Measurements from ENCODE around the gene COL5A3.

COL5A3 gene

GRCh38 chr19:9940778-9941177 lies 69.5 kb downstream of the COL5A3 start:
- no peak overlapping the region for H4K91ac ChIP-seq (ENCODE audit: low read length)
- WGBS: 56% methylated on average over 2 of the region's 2 CpGs

GRCh38 chr19:9939301-9939913 lies 70.9 kb downstream of the COL5A3 start:
- H2BK15ac ChIP-seq (ENCODE audit: low read depth, poor library complexity, severe bottlenecking): no peak overlapping the region
- H2BK120ac ChIP-seq (ENCODE audit: low read depth, low read length): no peak overlapping the region
- 75% methylated on average over 3 of the region's 3 CpGs for WGBS
- no peak overlapping the region for H2BK5ac ChIP-seq (ENCODE audit: low read depth, low read length, poor library complexity, severe bottlenecking)
- H2AFZ ChIP-seq (ENCODE audit: low read depth, low read length): no peak overlapping the region
- peaks cover 13% of the 10 kb centered on the region for H3K9me3 ChIP-seq (ENCODE audit: control insufficient read depth, low read length)
- H2BK12ac ChIP-seq (ENCODE audit: low read length in 2 of 2): no peak overlapping the region
- H4K8ac ChIP-seq (ENCODE audit: low read length): no peak overlapping the region
- H4K91ac ChIP-seq (ENCODE audit: low read length): no peak overlapping the region
- H3K79me1 ChIP-seq (replicated peaks; ENCODE audit: low read length, poor library complexity, severe bottlenecking): no peaks in the 10 kb centered on the region
- H2AK5ac ChIP-seq (ENCODE audit: low read length, severe bottlenecking): no peak overlapping the region
- no peak overlapping the region for H3K14ac ChIP-seq (ENCODE audit: low read length in 2 of 2)
- peaks cover 10% of the 10 kb centered on the region for H3K4me1 ChIP-seq (ENCODE audit: control insufficient read depth, insufficient read depth, low read depth, low read length)
- H3K27ac ChIP-seq (ENCODE audit: low read length, poor library complexity, severe bottlenecking): no peak overlapping the region
- H3K36me3 ChIP-seq (ENCODE audit: control insufficient read depth in 1 of 2, insufficient read depth in 2 of 2, low read depth in 1 of 2, low read length in 2 of 2): no peaks in the 10 kb centered on the region
- H3K18ac ChIP-seq (ENCODE audit: low read depth in 1 of 2, low read length in 2 of 2): no peak overlapping the region
- peak; percentile 46 for DNase-seq
- peaks cover 20 to 41% of the 10 kb centered on the region in 2 experiments for H3K27me3 ChIP-seq (ENCODE audit: control insufficient read depth in 1 of 2, insufficient read depth in 1 of 2, low read length in 2 of 2)
- H3K4ac ChIP-seq (ENCODE audit: low read depth in 1 of 2, low read length in 2 of 2): no peak overlapping the region
- H3K4me2 ChIP-seq (ENCODE audit: low read length, poor library complexity, severe bottlenecking): no peak overlapping the region
- no peak overlapping the region for H3K23ac ChIP-seq (ENCODE audit: low read length in 2 of 2)
- H3K4me3 ChIP-seq (ENCODE audit: insufficient read depth in 1 of 2, low read depth in 1 of 2, low read length in 2 of 2): no peak overlapping the region
- no peak overlapping the region for H3K9ac ChIP-seq (ENCODE audit: low read length)

More at GRCh38 chr19:9940778-9941177, 69.5 kb downstream of the COL5A3 start:
- Histone ChIP-seq H3K4me2 (ENCODE audit: low read length, poor library complexity, severe bottlenecking) (no peak overlapping the region), H2BK5ac (ENCODE audit: low read depth, low read length, poor library complexity, severe bottlenecking) (no peak overlapping the region), H3K9ac (ENCODE audit: low read length) (no peak overlapping the region), H4K8ac (ENCODE audit: low read length) (no peak overlapping the region), H3K27ac (ENCODE audit: low read length, poor library complexity, severe bottlenecking) (no peak overlapping the region), H3K4ac (ENCODE audit: low read depth in 1 of 2, low read length in 2 of 2) (no peak overlapping the region), H3K36me3 (ENCODE audit: control insufficient read depth in 1 of 2, insufficient read depth in 2 of 2, low read depth in 1 of 2, low read length in 2 of 2) (no peaks in the 10 kb centered on the region), H2BK120ac (ENCODE audit: low read depth, low read length) (no peak overlapping the region), H2BK15ac (ENCODE audit: low read depth, poor library complexity, severe bottlenecking) (no peak overlapping the region), H2AFZ (ENCODE audit: low read depth, low read length) (no peak overlapping the region), H3K9me3 (ENCODE audit: control insufficient read depth, low read length) (peaks cover 13% of the 10 kb centered on the region), H3K27me3 (ENCODE audit: control insufficient read depth in 1 of 2, insufficient read depth in 1 of 2, low read length in 2 of 2) (peaks cover 6 to 27% of the 10 kb centered on the region in 2 experiments), H2AK5ac (ENCODE audit: low read length, severe bottlenecking) (no peak overlapping the region), H3K4me3 (ENCODE audit: insufficient read depth in 1 of 2, low read depth in 1 of 2, low read length in 2 of 2) (peak overlapping the region in 1 of 2 experiments; percentile 17), H3K79me1 (replicated peaks; ENCODE audit: low read length, poor library complexity, severe bottlenecking) (no peaks in the 10 kb centered on the region), H3K18ac (ENCODE audit: low read depth in 1 of 2, low read length in 2 of 2) (no peak overlapping the region), H3K23ac (ENCODE audit: low read length in 2 of 2) (no peak overlapping the region), H3K14ac (ENCODE audit: low read length in 2 of 2) (no peak overlapping the region), H2BK12ac (ENCODE audit: low read length in 2 of 2) (no peak overlapping the region), H3K4me1 (ENCODE audit: control insufficient read depth, insufficient read depth, low read depth, low read length) (peaks cover 9% of the 10 kb centered on the region)
- DNase-seq: no peak

GRCh38 chr19:9937001-9937411 lies 73.3 kb downstream of the COL5A3 start:
- Histone ChIP-seq H3K79me1 (replicated peaks; ENCODE audit: low read length, poor library complexity, severe bottlenecking) (no peaks in the 10 kb centered on the region), H3K9ac (ENCODE audit: low read length) (no peak overlapping the region), H2BK120ac (ENCODE audit: low read depth, low read length) (no peak overlapping the region), H2BK12ac (ENCODE audit: low read length in 2 of 2) (no peak overlapping the region), H3K14ac (ENCODE audit: low read length in 2 of 2) (no peak overlapping the region), H2AFZ (ENCODE audit: low read depth, low read length) (no peak overlapping the region), H3K27me3 (ENCODE audit: control insufficient read depth in 1 of 2, insufficient read depth in 1 of 2, low read length in 2 of 2) (peaks cover 33 to 54% of the 10 kb centered on the region in 2 experiments), H3K4me1 (ENCODE audit: control insufficient read depth, insufficient read depth, low read depth, low read length) (peaks cover 10% of the 10 kb centered on the region), H3K23ac (ENCODE audit: low read length in 2 of 2) (no peak overlapping the region), H3K4me3 (ENCODE audit: insufficient read depth in 1 of 2, low read depth in 1 of 2, low read length in 2 of 2) (no peak overlapping the region), H4K8ac (ENCODE audit: low read length) (no peak overlapping the region), H4K91ac (ENCODE audit: low read length) (no peak overlapping the region), H2BK15ac (ENCODE audit: low read depth, poor library complexity, severe bottlenecking) (no peak overlapping the region), H2BK5ac (ENCODE audit: low read depth, low read length, poor library complexity, severe bottlenecking) (no peak overlapping the region), H3K36me3 (ENCODE audit: control insufficient read depth in 1 of 2, insufficient read depth in 2 of 2, low read depth in 1 of 2, low read length in 2 of 2) (no peaks in the 10 kb centered on the region), H3K4me2 (ENCODE audit: low read length, poor library complexity, severe bottlenecking) (no peak overlapping the region), H3K18ac (ENCODE audit: low read depth in 1 of 2, low read length in 2 of 2) (no peak overlapping the region), H3K27ac (ENCODE audit: low read length, poor library complexity, severe bottlenecking) (no peak overlapping the region), H3K4ac (ENCODE audit: low read depth in 1 of 2, low read length in 2 of 2) (no peak overlapping the region), H3K9me3 (ENCODE audit: control insufficient read depth, low read length) (peaks cover 2% of the 10 kb centered on the region), H2AK5ac (ENCODE audit: low read length, severe bottlenecking) (no peak overlapping the region)
- 19% methylated on average over 15 of the region's 20 CpGs for WGBS
- DNase-seq: no peak

- Histone ChIP-seq H3K27me3 (ENCODE audit: control insufficient read depth in 1 of 2, insufficient read depth in 1 of 2, low read length in 2 of 2) (peaks cover 33 to 52% of the 10 kb centered on the region in 2 experiments), H2BK5ac (ENCODE audit: low read depth, low read length, poor library complexity, severe bottlenecking) (no peak within 1 kb of the TSS), H2AK5ac (ENCODE audit: low read length, severe bottlenecking) (no peak within 1 kb of the TSS), H2AFZ (ENCODE audit: low read depth, low read length) (no peak within 1 kb of the TSS), H4K8ac (ENCODE audit: low read length) (no peak within 1 kb of the TSS), H3K4ac (ENCODE audit: low read depth in 1 of 2, low read length in 2 of 2) (peak within 1 kb of the TSS in 1 of 2 experiments; percentile 7), H3K79me1 (replicated peaks; ENCODE audit: low read length, poor library complexity, severe bottlenecking) (no peaks in the 10 kb centered on the region), H2BK15ac (ENCODE audit: low read depth, poor library complexity, severe bottlenecking) (no peak within 1 kb of the TSS), H3K4me1 (ENCODE audit: control insufficient read depth, insufficient read depth, low read depth, low read length) (peaks cover 10% of the 10 kb centered on the region), H2BK120ac (ENCODE audit: low read depth, low read length) (peak within 1 kb of the TSS; percentile 39), H3K4me3 (ENCODE audit: insufficient read depth in 1 of 2, low read depth in 1 of 2, low read length in 2 of 2) (peak within 1 kb of the TSS in 1 of 2 experiments; percentile 88), H3K9ac (ENCODE audit: low read length) (peak within 1 kb of the TSS; percentile 57), H3K4me2 (ENCODE audit: low read length, poor library complexity, severe bottlenecking) (no peak within 1 kb of the TSS), H3K14ac (ENCODE audit: low read length in 2 of 2) (peak within 1 kb of the TSS in 1 of 2 experiments; percentile 40), H3K27ac (ENCODE audit: low read length, poor library complexity, severe bottlenecking) (no peak within 1 kb of the TSS), H3K36me3 (ENCODE audit: control insufficient read depth in 1 of 2, insufficient read depth in 2 of 2, low read depth in 1 of 2, low read length in 2 of 2) (no peaks in the 10 kb centered on the region), H3K18ac (ENCODE audit: low read depth in 1 of 2, low read length in 2 of 2) (peak within 1 kb of the TSS; percentile 4 to 28), H3K9me3 (ENCODE audit: control insufficient read depth, low read length) (no peaks in the 10 kb centered on the region), H2BK12ac (ENCODE audit: low read length in 2 of 2) (peak within 1 kb of the TSS in 1 of 2 experiments; percentile 40), H4K91ac (ENCODE audit: low read length) (no peak within 1 kb of the TSS), H3K23ac (ENCODE audit: low read length in 2 of 2) (no peak within 1 kb of the TSS)
- DNase-seq: no peak
- 0% methylated on average over 22 of the region's 62 CpGs for WGBS
Observed at GRCh38 chr19:9936326-9937000, 73.8 kb downstream of the COL5A3 start, which contains the start of gene OLFM2. TSS of gene OLFM2 (minus strand) at chr19:9936515. CDS start at chr19:9936366, 149 bp downstream.
